H1 (cell line): ENCODE data around the gene MYOZ2. TPM values are rescaled to one million over a fixed set of nuclear protein-coding genes. Genes with fewer than 3 reads are reported as not detected.

Experiments
- ATF3 ChIP-seq: IDR thresholded peaks from 2 replicates; pipeline ENCODE4 v1.6.1; 2011; ENCODE audit warnings: low read depth, mild to moderate bottlenecking, low read length; ENCODE audit not compliant: insufficient read depth
- E2F6 ChIP-seq: IDR thresholded peaks from 2 replicates; pipeline ENCODE4 v1.6.1; 2012; ENCODE audit warnings: inconsistent platforms
- EGR1 ChIP-seq: IDR thresholded peaks from 2 replicates; pipeline ENCODE4 v1.6.1; 2011; ENCODE audit warnings: low read depth, low read length, borderline replicate concordance
- KDM1A ChIP-seq: fragments of 200-600, 300-600 bp; sonication (generic); IDR thresholded peaks from 2 replicates; pipeline ENCODE4 v1.7.1; 2016; ENCODE audit warnings: mild to moderate bottlenecking, low read length, borderline replicate concordance
- KDM4A ChIP-seq: IDR thresholded peaks from one replicate; pipeline ENCODE4 v1.7.1; 2012; ENCODE audit warnings: low read depth, mild to moderate bottlenecking, moderate library complexity, low read length, inconsistent platforms; ENCODE audit not compliant: severe bottlenecking
- MAX ChIP-seq: IDR thresholded peaks from 2 replicates; pipeline ENCODE4 v1.6.1; 2012; ENCODE audit warnings: inconsistent platforms
- ZNF274 ChIP-seq: IDR thresholded peaks from 2 replicates; pipeline ENCODE4 v1.7.0; 2012; ENCODE audit warnings: low read length, borderline replicate concordance; ENCODE audit errors: extremely low read depth
- polyA plus RNA-seq, 7 experiments: library from polyadenylated mRNA; depleted of rRNA in 3 of 7; stranded (reverse) in 5 of 7; unstranded in 2 of 7; fragments of >200 nt in 5 of 7; fragments of 200-250 nt in 2 of 7; gene quantifications; 1 replicate in 5 of 7; 2 replicates in 1 of 7; 4 replicates in 1 of 7; pipeline versions ENCODE4 v1.2.1 to v1.2.3, GENCODE V29; 2011 to 2013; ENCODE audit warnings: missing spikeins in 2 of 7, mixed read lengths in 2 of 7
- total RNA-seq: library from RNA; stranded (reverse); fragmentation: NEBNext Ultra II Directional; extraction: Animal tissue kit (Norgen Biotek cat#: 25700); gene quantifications from 2 replicates; pipeline ENCODE4 v1.2.1, GENCODE V29; 2021

The MYOZ2 gene
- total and polyA plus RNA-seq, 2 of the 8 experiments (the other 6 are each of a cell fraction or from before 2014, with no cell fraction given) = not detected

- TF ChIP-seq ATF3 (no peak), ZNF274 (no peak), KDM4A (no peak), E2F6 (no peak), KDM1A (no peak), MAX (no peak), EGR1 (no peak)
Observed at GRCh38 chr4:119093042-119093827, 42.4 kb upstream of the MYOZ2 start (continued).
